Measurements from ENCODE around the gene ANKRD26. TPM values are rescaled to one million over a fixed set of nuclear protein-coding genes. Genes with fewer than 3 reads are reported as not detected.
A peak's percentile ranks its signal among the peaks of the same experiment; 100 is the strongest.

ANKRD26 gene
- total RNA-seq, 4 donors from 2014 or later: 4.0 to 12.5 (median 6.2) TPM

DNA sequence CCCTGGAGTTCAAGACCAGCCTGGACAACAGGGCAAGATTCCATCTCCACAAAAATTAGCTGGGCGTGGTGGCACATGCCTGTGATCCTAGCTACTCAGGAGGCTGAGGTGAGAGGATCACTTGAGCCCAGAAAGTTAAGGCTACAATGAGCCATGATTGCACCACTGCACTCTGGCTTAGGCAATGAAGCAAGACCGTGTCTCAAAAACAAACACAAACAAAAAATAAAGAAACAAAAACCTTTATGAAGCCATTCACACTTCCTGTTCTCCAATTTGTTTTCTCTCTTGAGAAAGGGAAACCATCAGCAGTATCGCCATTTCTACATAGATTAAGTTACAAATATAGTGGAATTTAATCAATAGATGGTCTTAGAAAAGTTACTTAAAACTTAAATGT, 34.1 kb upstream of the ANKRD26 start:
- Histone ChIP-seq H3K27ac (replicated peaks in 1 of 4) (no peak overlapping the region), H3K9me3 (no peaks in the 10 kb centered on the region), H3K4me3 (no peak overlapping the region), H3K27me3 (no peaks in the 10 kb centered on the region), H3K4me1 (no peaks in the 10 kb centered on the region), H3K36me3 (peaks cover 27 to 95% (median 72%) of the 10 kb centered on the region in 4 donors)
- DNase-seq (ENCODE audit: extremely low spot score): no peak
- WGBS: 97% methylated on average over 3 of the region's 3 CpGs
- TF ChIP-seq POLR2A (IDR thresholded peaks at IDR 0.05; ENCODE audit: low read depth): no peak
- no peak for TF ChIP-seq EP300 (IDR thresholded peaks at IDR 0.05)
- no peak for TF ChIP-seq POLR2AphosphoS5 (IDR thresholded peaks at IDR 0.05)
- TF ChIP-seq, protein P1, sequence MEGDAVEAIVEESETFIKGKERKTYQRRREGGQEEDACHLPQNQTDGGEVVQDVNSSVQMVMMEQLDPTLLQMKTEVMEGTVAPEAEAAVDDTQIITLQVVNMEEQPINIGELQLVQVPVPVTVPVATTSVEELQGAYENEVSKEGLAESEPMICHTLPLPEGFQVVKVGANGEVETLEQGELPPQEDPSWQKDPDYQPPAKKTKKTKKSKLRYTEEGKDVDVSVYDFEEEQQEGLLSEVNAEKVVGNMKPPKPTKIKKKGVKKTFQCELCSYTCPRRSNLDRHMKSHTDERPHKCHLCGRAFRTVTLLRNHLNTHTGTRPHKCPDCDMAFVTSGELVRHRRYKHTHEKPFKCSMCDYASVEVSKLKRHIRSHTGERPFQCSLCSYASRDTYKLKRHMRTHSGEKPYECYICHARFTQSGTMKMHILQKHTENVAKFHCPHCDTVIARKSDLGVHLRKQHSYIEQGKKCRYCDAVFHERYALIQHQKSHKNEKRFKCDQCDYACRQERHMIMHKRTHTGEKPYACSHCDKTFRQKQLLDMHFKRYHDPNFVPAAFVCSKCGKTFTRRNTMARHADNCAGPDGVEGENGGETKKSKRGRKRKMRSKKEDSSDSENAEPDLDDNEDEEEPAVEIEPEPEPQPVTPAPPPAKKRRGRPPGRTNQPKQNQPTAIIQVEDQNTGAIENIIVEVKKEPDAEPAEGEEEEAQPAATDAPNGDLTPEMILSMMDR (IDR thresholded peaks at IDR 0.05): no peak
- intact Hi-C loops (cut with DNase I): no loop called here

DNA sequence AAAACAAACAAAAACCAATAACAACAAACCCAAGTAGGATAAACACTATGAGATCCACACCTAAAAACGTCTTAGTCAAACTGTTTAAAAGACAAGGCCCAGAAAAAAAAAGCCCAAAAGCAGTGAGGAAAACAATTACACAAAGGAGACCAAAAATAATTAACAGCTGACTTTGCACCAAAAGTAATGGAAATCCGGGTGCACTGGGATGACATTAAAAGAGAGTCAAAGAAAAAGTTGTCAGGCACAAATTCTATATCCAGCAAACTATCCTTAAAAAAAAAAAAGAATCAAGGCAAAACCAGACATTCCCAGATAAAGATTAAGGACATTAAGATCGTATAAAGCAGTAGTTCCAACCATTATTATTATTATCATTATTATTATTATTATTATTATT, 7.9 kb upstream of the ANKRD26 start:
- H3K4me1 ChIP-seq: no peaks in the 10 kb centered on the region
- peaks cover 17 to 73% (median 52%) of the 10 kb centered on the region in 4 donors for H3K36me3 ChIP-seq
- DNase-seq (ENCODE audit: extremely low spot score): no peak
- no peak overlapping the region for H3K27ac ChIP-seq (replicated peaks in 1 of 4)
- intact Hi-C loops (cut with DNase I): no loop called here
- TF ChIP-seq, protein P1 (IDR thresholded peaks at IDR 0.05): no peak
- no peak for TF ChIP-seq POLR2AphosphoS5 (IDR thresholded peaks at IDR 0.05)
- no peak for TF ChIP-seq EP300 (IDR thresholded peaks at IDR 0.05)
- TF ChIP-seq POLR2A (IDR thresholded peaks at IDR 0.05; ENCODE audit: low read depth): no peak
- H3K4me3 ChIP-seq: no peak overlapping the region
- no peaks in the 10 kb centered on the region for H3K9me3 ChIP-seq
- no peaks in the 10 kb centered on the region for H3K27me3 ChIP-seq
- WGBS: 96% methylated on average over 3 of the region's 3 CpGs

DNA sequence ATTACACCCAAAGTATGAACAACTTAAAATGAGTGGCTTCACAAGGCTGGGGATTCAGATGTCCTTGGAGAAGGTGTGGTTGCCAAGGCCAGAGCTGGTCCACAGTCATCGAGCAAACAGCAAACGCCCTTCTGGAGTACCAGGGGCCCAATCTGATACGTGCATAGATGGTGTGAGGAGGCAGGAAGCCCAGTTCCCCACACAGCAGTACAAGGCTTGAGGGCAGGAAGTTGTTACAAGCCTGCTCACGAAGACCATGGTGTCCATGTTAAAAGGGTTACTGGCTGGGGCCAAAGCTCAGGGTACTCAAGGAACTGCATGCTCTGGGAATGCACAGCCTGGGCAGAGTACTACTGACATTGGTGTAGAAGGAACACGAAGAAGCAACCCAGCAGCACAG, 4.6 kb upstream of the ANKRD26 start:
- 77% methylated on average over 3 of the region's 5 CpGs for WGBS
- H3K27me3 ChIP-seq: no peaks in the 10 kb centered on the region
- H3K36me3 ChIP-seq: peaks cover 0 to 41% (median 23%) of the 10 kb centered on the region in 4 donors
- H3K4me3 ChIP-seq: no peak overlapping the region
- H3K4me1 ChIP-seq: peaks cover 0 to 10% (median 7%) of the 10 kb centered on the region in 4 donors
- H3K9me3 ChIP-seq: no peaks in the 10 kb centered on the region
- no peak overlapping the region for H3K27ac ChIP-seq (replicated peaks in 1 of 4)
- no peak for DNase-seq (ENCODE audit: extremely low spot score)
- no peak for TF ChIP-seq EP300 (IDR thresholded peaks at IDR 0.05)
- no peak for TF ChIP-seq POLR2AphosphoS5 (IDR thresholded peaks at IDR 0.05)
- TF ChIP-seq POLR2A (IDR thresholded peaks at IDR 0.05; ENCODE audit: low read depth): no peak
- TF ChIP-seq, protein P1 (IDR thresholded peaks at IDR 0.05): no peak
- intact Hi-C loops (cut with DNase I): no loop called here

DNA sequence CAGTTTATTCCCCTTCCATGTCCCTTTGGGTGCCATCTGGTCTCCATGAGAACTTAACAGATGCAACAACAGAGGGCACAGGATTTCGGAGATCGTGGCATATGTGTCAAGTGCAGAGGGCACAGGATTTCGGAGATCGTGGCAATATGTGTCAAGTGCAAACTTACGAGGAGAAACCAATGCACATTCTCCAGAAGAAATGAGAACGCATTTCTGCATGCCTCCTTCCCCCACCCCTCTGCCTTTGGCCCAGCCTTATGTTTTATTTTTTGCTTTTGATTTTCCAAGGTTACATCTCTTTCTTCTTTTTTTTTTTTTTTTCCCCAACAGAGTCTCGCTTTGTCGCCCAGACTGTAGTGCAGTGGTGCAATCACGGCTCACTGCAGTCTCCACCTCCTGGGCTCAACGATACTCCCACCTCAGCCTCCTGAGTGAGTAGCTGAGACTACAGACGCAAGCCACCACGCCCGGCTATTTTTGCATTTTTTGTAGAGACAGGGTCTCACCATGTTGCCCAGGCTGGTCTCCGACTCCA, 586 bp upstream of the ANKRD26 start:
- peaks cover 0 to 9% (median 6%) of the 10 kb centered on the region in 4 donors for H3K36me3 ChIP-seq
- TF ChIP-seq EP300 (IDR thresholded peaks at IDR 0.05): no peak
- TF ChIP-seq, protein P1 (IDR thresholded peaks at IDR 0.05): no peak
- TF ChIP-seq POLR2AphosphoS5 (IDR thresholded peaks at IDR 0.05): no peak
- no peak for TF ChIP-seq POLR2A (IDR thresholded peaks at IDR 0.05; ENCODE audit: low read depth)
- 44% methylated on average over 14 of the region's 14 CpGs for WGBS
- no peaks in the 10 kb centered on the region for H3K9me3 ChIP-seq
- intact Hi-C loops (cut with DNase I): no loop called here
- peak overlapping the region; percentile 73 to 83 (median 76) for H3K4me3 ChIP-seq
- peak overlapping the region; percentile 87 to 94 (median 89) for H3K27ac ChIP-seq (replicated peaks in 1 of 4)
- H3K4me1 ChIP-seq: peaks cover 8 to 24% (median 20%) of the 10 kb centered on the region in 4 donors
- H3K27me3 ChIP-seq: no peaks in the 10 kb centered on the region
- DNase-seq (ENCODE audit: extremely low spot score): no peak

DNA sequence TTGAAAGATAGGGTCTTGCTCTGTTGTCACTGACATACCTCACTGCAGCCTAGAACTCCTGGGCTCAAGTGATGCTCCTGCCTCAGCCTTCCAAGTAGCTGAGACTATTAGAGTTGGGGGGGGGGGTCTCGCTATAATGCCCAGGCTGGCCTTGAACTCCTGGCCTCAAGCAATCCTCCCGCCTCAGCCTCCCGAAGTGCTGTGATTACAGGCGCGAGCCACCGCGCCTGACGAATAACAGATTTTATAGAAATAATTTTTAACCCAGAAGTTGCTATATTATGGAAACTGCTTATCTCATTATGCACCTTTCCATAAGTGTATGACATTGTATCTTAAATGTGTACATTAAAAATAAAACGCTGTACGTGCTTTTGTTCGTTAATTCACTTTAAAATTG, 846 bp downstream of the ANKRD26 start:
- no peak for DNase-seq (ENCODE audit: extremely low spot score)
- intact Hi-C loops (cut with DNase I): no loop called here
- Histone ChIP-seq H3K36me3 (no peaks in the 10 kb centered on the region), H3K4me1 (peaks cover 8 to 24% (median 20%) of the 10 kb centered on the region in 4 donors), H3K4me3 (peak overlapping the region; percentile 73 to 83 (median 76)), H3K27ac (replicated peaks in 1 of 4) (peak overlapping the region; percentile 87 to 94 (median 89)), H3K9me3 (no peaks in the 10 kb centered on the region), H3K27me3 (no peaks in the 10 kb centered on the region)
- TF ChIP-seq EP300 (IDR thresholded peaks at IDR 0.05) (no peak), POLR2AphosphoS5 (IDR thresholded peaks at IDR 0.05) (no peak), POLR2A (IDR thresholded peaks at IDR 0.05; ENCODE audit: low read depth) (no peak)
- TF ChIP-seq, protein P1 (IDR thresholded peaks at IDR 0.05): no peak
- WGBS: 41% methylated on average over 11 of the region's 11 CpGs

Data from esophagus muscularis mucosa (tissue), 4 donors.